IPS-20b (cell line): ENCODE measurements around the gene COL4A1.

ENCODE experiments used
- H3K27ac ChIP-seq: one replicate; pipeline ENCODE4 v1.5.1; 2013; ENCODE audit warnings: low read length
- H3K27me3 ChIP-seq: 2 replicates; pipeline ENCODE4 v1.6.1; 2013; ENCODE audit warnings: mild to moderate bottlenecking, low read length, inconsistent platforms; ENCODE audit not compliant: insufficient read depth
- H3K36me3 ChIP-seq: 2 replicates; pipeline ENCODE4 v1.6.1; 2013; ENCODE audit warnings: low read depth, mild to moderate bottlenecking, inconsistent platforms, low read length, moderate library complexity; ENCODE audit not compliant: insufficient read depth
- H3K4me1 ChIP-seq: 2 replicates; pipeline ENCODE4 v1.6.1; 2013; ENCODE audit warnings: mild to moderate bottlenecking, control low read depth, inconsistent platforms, low read length, moderate library complexity; ENCODE audit not compliant: insufficient read depth
- H3K4me3 ChIP-seq: 2 replicates; pipeline ENCODE4 v1.5.1; 2013; ENCODE audit warnings: mild to moderate bottlenecking, low read length, inconsistent platforms
- H3K9ac ChIP-seq: 2 replicates; pipeline ENCODE4 v1.6.1; 2013; ENCODE audit warnings: low read depth, mild to moderate bottlenecking, inconsistent platforms, low read length, moderate library complexity
- H3K9me3 ChIP-seq: 2 replicates; pipeline ENCODE4 v1.6.1; 2013; ENCODE audit warnings: mild to moderate bottlenecking, low read depth, low read length, inconsistent platforms; ENCODE audit not compliant: insufficient read depth

Gene COL4A1

DNA sequence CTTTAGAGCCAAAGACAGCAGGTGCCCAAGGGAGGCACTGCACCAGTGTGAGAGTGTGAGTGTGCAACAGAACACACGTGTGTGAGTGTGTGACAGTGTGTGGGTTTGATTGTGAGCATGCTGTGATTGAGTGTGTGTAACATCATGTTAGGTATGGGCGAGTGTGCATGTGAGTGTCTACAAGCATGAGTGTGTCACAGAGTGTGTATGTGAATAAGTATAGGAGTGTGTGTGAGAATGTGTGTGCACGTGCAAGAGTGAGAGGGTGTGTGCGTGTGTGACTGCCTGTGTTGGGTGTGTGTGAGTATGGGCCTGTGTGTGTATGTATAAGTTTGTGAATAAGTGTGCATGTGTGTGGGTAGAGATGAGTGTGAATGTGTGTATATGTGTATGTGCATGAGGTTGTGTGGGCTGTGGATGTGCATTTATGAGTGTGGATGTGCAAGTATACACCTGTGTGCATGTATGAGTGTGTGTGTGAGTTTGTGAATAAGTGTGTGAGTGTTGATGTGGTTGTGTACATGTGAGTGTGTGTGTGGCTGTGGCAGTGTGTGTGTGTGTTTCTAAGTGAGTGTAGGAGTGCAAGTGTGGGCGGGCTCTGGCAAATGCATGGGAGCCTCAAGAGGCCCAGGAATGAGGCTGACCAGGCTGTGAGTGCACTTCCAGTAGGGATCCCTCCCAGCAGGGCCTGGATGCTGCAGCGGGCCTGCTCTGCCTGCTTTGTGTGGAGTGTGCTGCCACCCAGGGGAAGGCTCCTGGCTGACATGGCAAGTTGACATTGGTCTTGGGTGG is 198.4 kb downstream of the COL4A1 start:
- Histone ChIP-seq H3K4me3 (no peak overlapping the region), H3K27ac (no peak overlapping the region), H3K36me3 (no peaks in the 10 kb centered on the region), H3K4me1 (peaks cover 9% of the 10 kb centered on the region), H3K27me3 (no peaks in the 10 kb centered on the region), H3K9ac (no peak overlapping the region), H3K9me3 (no peaks in the 10 kb centered on the region)

DNA sequence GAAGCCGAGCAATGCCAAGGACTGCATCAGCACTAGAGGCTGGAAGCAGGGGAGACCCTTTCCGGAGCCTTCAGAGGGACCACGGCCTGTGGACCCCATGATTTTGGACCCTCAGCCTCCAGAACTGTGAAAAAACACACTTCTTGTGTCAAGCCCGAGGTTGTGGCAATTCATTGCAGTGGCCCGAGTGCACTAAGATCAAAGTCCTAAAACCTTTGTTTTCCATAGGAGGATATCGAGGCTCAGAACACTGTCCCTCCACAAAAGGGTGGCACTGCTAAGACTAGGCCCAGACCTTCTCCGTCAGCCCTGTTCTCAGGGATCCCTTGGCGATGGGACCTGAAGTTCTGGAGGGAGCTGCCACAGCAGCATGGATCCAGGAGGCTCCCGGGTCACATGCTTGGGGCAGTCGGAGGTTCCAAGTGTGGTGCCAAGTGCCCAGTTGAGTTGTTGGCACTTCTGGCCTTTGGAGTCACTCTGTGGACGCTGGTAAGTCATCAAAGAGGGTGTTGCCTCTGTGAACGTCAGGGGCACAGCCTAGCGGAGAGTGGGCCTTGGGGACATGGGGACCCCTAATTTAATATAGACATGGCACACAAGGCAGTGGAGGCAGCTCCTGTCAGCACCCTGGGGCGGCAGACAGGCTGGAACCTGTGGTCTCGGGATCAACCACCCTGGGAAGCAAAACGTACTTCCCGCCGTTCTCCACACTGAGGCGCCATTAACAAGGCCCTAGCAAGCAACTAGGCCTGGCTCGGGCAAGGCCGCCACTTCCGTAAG is 199.2 kb downstream of the COL4A1 start:
- Histone ChIP-seq H3K36me3 (no peaks in the 10 kb centered on the region), H3K9me3 (no peaks in the 10 kb centered on the region), H3K9ac (no peak overlapping the region), H3K27ac (no peak overlapping the region), H3K4me1 (peaks cover 5% of the 10 kb centered on the region), H3K4me3 (no peak overlapping the region), H3K27me3 (no peaks in the 10 kb centered on the region)

DNA sequence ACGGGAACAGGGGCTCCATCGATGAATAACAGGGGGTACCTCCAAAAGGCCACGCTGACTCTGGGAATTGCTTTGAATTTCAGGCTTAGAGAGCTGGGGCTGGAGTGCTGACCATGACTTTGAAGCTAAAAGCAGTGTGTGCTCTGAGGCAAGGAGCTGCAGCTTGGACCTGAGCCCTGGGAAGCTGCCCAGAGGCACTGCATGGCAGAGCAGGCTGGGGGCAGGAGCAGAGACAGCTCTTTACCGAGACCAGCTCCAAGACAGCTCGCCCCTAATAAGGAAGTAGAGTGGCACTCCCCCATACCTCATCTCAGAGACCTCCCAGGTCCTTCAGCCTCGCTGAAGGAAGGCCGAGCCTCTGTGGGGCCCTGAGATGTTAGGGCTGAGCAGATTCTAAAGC is 200.2 kb downstream of the COL4A1 start:
- Histone ChIP-seq H3K9ac (no peak overlapping the region), H3K9me3 (no peaks in the 10 kb centered on the region), H3K36me3 (no peaks in the 10 kb centered on the region), H3K27me3 (no peaks in the 10 kb centered on the region), H3K4me1 (peaks cover 5% of the 10 kb centered on the region), H3K4me3 (no peak overlapping the region), H3K27ac (no peak overlapping the region)

DNA sequence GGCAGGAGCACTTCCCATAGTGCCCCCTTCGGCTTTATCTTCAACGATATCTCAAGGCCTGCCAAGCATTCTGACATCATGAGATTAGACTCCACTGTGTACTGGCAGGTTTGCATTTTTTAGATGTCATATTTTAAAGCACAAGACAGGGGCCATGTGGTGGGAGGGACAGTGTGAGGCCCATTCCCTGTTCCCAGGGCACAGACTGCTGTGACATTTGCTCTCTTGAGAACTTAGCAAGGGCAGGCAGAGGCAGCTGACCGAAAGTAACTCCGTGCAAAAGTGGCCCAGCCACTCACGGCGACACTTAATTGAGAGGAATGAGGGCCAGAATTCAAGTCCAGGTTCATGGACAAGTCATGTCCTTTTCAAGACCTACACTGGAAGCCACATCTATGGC is 201.8 kb downstream of the COL4A1 start:
- Histone ChIP-seq H3K27me3 (no peaks in the 10 kb centered on the region), H3K27ac (no peak overlapping the region), H3K4me1 (peaks cover 5% of the 10 kb centered on the region), H3K9ac (no peak overlapping the region), H3K9me3 (no peaks in the 10 kb centered on the region), H3K4me3 (no peak overlapping the region), H3K36me3 (no peaks in the 10 kb centered on the region)

DNA sequence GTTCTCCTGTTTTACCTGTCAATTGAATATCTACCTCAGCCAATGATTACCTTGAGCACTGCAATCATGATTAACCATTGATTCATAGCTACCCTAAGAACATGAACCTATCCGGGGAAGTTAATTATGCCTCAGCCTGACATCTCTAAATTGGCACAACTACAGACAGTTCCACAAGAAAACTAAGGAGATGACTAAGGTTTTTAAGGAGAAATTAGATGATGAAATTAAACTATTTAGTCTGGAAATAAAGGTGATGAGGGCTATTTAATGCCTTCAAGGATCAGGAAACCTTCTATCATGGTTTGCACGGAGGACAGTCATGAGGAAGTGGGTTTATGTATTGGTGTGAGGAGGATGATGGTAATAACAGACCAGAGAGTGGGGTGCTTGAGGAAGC is 203.4 kb downstream of the COL4A1 start:
- H3K4me3 ChIP-seq = no peak overlapping the region
- no peak overlapping the region for H3K27ac ChIP-seq
- no peaks in the 10 kb centered on the region for H3K27me3 ChIP-seq
- no peaks in the 10 kb centered on the region for H3K4me1 ChIP-seq
- H3K9me3 ChIP-seq = peaks cover 12% of the 10 kb centered on the region; the same call in 1 of the 2 replicates
- H3K36me3 ChIP-seq = no peaks in the 10 kb centered on the region
- H3K9ac ChIP-seq = no peak overlapping the region

DNA sequence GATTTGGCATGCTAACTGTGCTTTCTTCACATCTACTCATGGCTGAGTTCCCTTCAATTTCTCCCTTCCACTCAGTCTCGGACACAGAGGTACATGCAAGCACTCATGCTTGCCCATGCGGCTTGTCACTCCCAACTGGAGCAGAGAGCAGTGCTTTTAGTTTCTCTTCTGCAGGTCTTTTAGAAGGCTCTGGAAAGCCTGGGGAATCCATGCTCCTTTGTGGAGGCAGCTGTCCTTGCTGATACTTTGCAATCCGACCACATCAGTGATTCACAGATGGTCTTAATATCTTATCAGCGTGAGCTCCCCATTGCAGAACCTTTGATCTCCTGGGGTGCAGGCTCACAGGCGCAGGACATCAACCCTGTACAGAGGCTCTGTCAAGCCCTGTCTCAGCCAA is 203.9 kb downstream of the COL4A1 start:
- Histone ChIP-seq H3K9me3 (peaks cover 15% of the 10 kb centered on the region), H3K36me3 (no peaks in the 10 kb centered on the region), H3K27me3 (no peaks in the 10 kb centered on the region), H3K9ac (no peak overlapping the region), H3K4me1 (no peaks in the 10 kb centered on the region), H3K4me3 (no peak overlapping the region), H3K27ac (no peak overlapping the region)

DNA sequence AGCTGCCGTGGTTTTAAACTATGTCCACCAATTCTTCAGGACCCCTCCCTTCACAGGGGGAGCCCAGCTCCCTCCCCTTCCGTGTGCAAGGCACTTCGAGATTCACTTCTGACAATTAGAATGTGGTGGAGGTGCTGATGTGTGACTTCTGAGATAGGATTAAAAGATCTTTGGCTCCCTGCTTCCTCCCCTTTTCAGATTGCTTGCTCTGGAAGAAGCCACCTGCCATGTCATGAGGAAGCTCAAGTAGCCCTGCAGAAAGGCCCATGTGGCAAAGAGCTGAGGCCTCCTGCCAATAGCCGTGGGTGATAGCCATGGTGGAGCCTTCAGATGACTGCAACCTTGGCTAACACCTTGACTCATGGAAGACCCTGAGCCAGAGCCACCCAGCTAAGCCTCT is 204.9 kb downstream of the COL4A1 start:
- Histone ChIP-seq H3K9me3 (peaks cover 16% of the 10 kb centered on the region), H3K36me3 (no peaks in the 10 kb centered on the region), H3K27ac (no peak overlapping the region), H3K9ac (no peak overlapping the region), H3K4me1 (no peaks in the 10 kb centered on the region), H3K4me3 (no peak overlapping the region), H3K27me3 (no peaks in the 10 kb centered on the region)

DNA sequence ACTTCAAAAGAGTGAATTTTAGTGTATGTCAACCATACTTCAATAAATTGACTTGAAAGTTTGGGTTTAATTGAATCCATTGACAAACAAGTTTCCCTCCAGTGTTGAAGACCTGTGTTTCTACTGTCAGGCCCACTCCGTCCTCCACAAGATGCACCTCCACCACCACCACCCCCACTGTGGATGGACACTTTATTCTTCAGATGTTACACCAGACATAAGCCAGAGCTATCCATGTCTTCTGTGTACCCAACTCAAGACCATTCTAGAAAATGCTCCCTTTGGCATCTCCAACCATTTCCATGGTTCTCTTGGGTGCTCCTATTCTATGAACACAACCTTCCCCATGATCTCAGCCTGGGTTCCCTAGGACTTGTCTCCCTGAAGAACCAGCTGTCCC is 207.0 kb downstream of the COL4A1 start:
- no peaks in the 10 kb centered on the region for H3K36me3 ChIP-seq
- no peak overlapping the region for H3K4me3 ChIP-seq
- no peaks in the 10 kb centered on the region for H3K27me3 ChIP-seq
- H3K27ac ChIP-seq = no peak overlapping the region
- peaks cover 16% of the 10 kb centered on the region for H3K9me3 ChIP-seq
- H3K4me1 ChIP-seq = no peaks in the 10 kb centered on the region
- H3K9ac ChIP-seq = no peak overlapping the region
